WTC11 (cell line): ENCODE results near the gene ALDH16A1. TPM values are rescaled to one million over a fixed set of nuclear protein-coding genes. Genes with fewer than 3 reads are reported as not detected.
"Not testable (repeated sequence)": the region's sequence is repeated elsewhere in the genome, so short reads cannot be mapped to it uniquely, and the experiment has no call there.

Source experiments
- ATAC-seq: fragments of 200-7000 bp; cut with Tn5 transposase; 2 replicates; pipeline ENCODE4 v1.10.0; 2021; ENCODE audit warnings: mild to moderate bottlenecking, moderate library complexity
- CTCF ChIA-PET: fragments of 300-600 bp; sonication (Branson Sonifier 250); formaldehyde crosslinking; loops from one replicate; lab custom pipeline; 2021; ENCODE audit warnings: antibody characterized with exemption; lab: Charles Lee
- POLR2A ChIA-PET: fragments of 350-600 bp; sonication (Branson Sonifier 250); formaldehyde crosslinking; loops from one replicate; lab custom pipeline; 2021; ENCODE audit warnings: antibody characterized with exemption; lab: Charles Lee
- DNase-seq: peaks from one replicate; pipeline ENCODE4 v3.0.0; 2021; ENCODE audit warnings: low spot score
- H3K27ac Mint-ChIP-seq: 2 replicates; pipeline ENCODE4 v1.8.0; 2021; ENCODE audit warnings: mixed read lengths
- H3K27me3 Mint-ChIP-seq: 2 replicates; pipeline ENCODE4 v1.8.0; 2021; ENCODE audit warnings: low read depth, mild to moderate bottlenecking, moderate library complexity, mixed read lengths
- H3K36me3 Mint-ChIP-seq: 2 replicates; pipeline ENCODE4 v1.8.0; 2021; ENCODE audit warnings: mixed read lengths
- H3K4me1 Mint-ChIP-seq: 2 replicates; pipeline ENCODE4 v1.8.0; 2022; ENCODE audit warnings: mixed read lengths
- H3K4me3 Mint-ChIP-seq: 2 replicates; pipeline ENCODE4 v1.8.0; 2021; ENCODE audit warnings: mild to moderate bottlenecking, moderate library complexity, mixed read lengths
- H3K9me3 Mint-ChIP-seq: 2 replicates; pipeline ENCODE4 v1.8.0; 2021; ENCODE audit warnings: mixed read lengths
- ATF1 ChIP-seq: sonication (generic); formaldehyde crosslinking; IDR thresholded peaks from 2 replicates; pipeline ENCODE4 v1.8.1; 2023; ENCODE audit warnings: mild to moderate bottlenecking, moderate library complexity, missing genetic modification reagents
- ATF6 ChIP-seq: sonication (generic); formaldehyde crosslinking; IDR thresholded peaks from 2 replicates; pipeline ENCODE4 v1.8.1; 2023; ENCODE audit warnings: mild to moderate bottlenecking, missing genetic modification reagents
- CBFB ChIP-seq: sonication (generic); formaldehyde crosslinking; IDR thresholded peaks from 2 replicates; pipeline ENCODE4 v1.8.1; 2022; ENCODE audit warnings: mild to moderate bottlenecking, low read depth, missing genetic modification reagents
- E2F4 ChIP-seq: sonication (generic); formaldehyde crosslinking; IDR thresholded peaks from 2 replicates; pipeline ENCODE4 v1.8.1; 2022; ENCODE audit warnings: low read depth, mild to moderate bottlenecking, moderate library complexity, missing genetic modification reagents, borderline replicate concordance
- EMX1 ChIP-seq: fragments of 250-450 bp; sonication (Bioruptor Pico); IDR thresholded peaks from 2 replicates; pipeline ENCODE4 v1.8.0; 2021; ENCODE audit warnings: mild to moderate bottlenecking
- ERG ChIP-seq: fragments of 250-450 bp; sonication (Bioruptor Pico); IDR thresholded peaks from 2 replicates; pipeline ENCODE4 v1.8.0; 2021; ENCODE audit warnings: mild to moderate bottlenecking
- FOXJ3 ChIP-seq: sonication (generic); formaldehyde crosslinking; IDR thresholded peaks from 2 replicates; pipeline ENCODE4 v1.9.0; 2021; ENCODE audit warnings: missing genetic modification reagents, mild to moderate bottlenecking, borderline replicate concordance
- GABPB1 ChIP-seq: sonication (generic); formaldehyde crosslinking; IDR thresholded peaks from 2 replicates; pipeline ENCODE4 v1.8.1; 2023; ENCODE audit warnings: mild to moderate bottlenecking, missing genetic modification reagents
- IRF2 ChIP-seq: sonication (generic); formaldehyde crosslinking; IDR thresholded peaks from 2 replicates; pipeline ENCODE4 v1.8.0; 2022; ENCODE audit warnings: low read depth, missing genetic modification reagents, borderline replicate concordance
- MAX ChIP-seq: sonication (generic); formaldehyde crosslinking; IDR thresholded peaks from 2 replicates; pipeline ENCODE4 v1.8.0; 2022; ENCODE audit warnings: mild to moderate bottlenecking, missing genetic modification reagents
- MXD4 ChIP-seq: fragments of 250-450 bp; sonication (Bioruptor Pico); IDR thresholded peaks from 2 replicates; pipeline ENCODE4 v1.8.0; 2021; ENCODE audit warnings: mild to moderate bottlenecking, moderate library complexity, borderline replicate concordance
- PRRX2 ChIP-seq: fragments of 250-450 bp; sonication (Bioruptor Pico); IDR thresholded peaks from 2 replicates; pipeline ENCODE4 v1.8.0; 2021; ENCODE audit warnings: mild to moderate bottlenecking
- USF1 ChIP-seq: sonication (generic); formaldehyde crosslinking; IDR thresholded peaks from 2 replicates; pipeline ENCODE4 v1.8.0; 2022; ENCODE audit warnings: mild to moderate bottlenecking, missing genetic modification reagents
- ZBTB43 ChIP-seq: sonication (generic); formaldehyde crosslinking; IDR thresholded peaks from 2 replicates; pipeline ENCODE4 v1.8.1; 2023; ENCODE audit warnings: mild to moderate bottlenecking, missing genetic modification reagents
- ZMAT4 ChIP-seq: fragments of 250-450 bp; sonication (Bioruptor Pico); IDR thresholded peaks from 2 replicates; pipeline ENCODE4 v1.9.0; 2021; ENCODE audit warnings: mild to moderate bottlenecking
- ZNF263 ChIP-seq: sonication (generic); formaldehyde crosslinking; IDR thresholded peaks from 2 replicates; pipeline ENCODE4 v1.8.1; 2022; ENCODE audit warnings: low read depth, mild to moderate bottlenecking, moderate library complexity, missing genetic modification reagents
- ZNF317 ChIP-seq: sonication (generic); formaldehyde crosslinking; IDR thresholded peaks from 2 replicates; pipeline ENCODE4 v1.8.1; 2023; ENCODE audit warnings: low read depth, mild to moderate bottlenecking, moderate library complexity, missing genetic modification reagents, borderline replicate concordance
- ZSCAN18 ChIP-seq: fragments of 250-450 bp; sonication (Bioruptor Pico); IDR thresholded peaks from 2 replicates; pipeline ENCODE4 v2.1.2; 2022; ENCODE audit warnings: mild to moderate bottlenecking, moderate library complexity
- total RNA-seq: library from RNA; stranded (reverse); gene quantifications from 3 replicates; pipeline ENCODE4 v1.2.3, GENCODE V29; 2021

Gene ALDH16A1
- total RNA-seq, 1 experiment from 2014 or later = 44.3 TPM

GRCh38 chr19:49458567-49458903 lies 5.5 kb downstream of the ALDH16A1 start (continued):
- TF ChIP-seq CBFB (no peak), FOXJ3 (no peak)

- Mint-ChIP-seq H3K36me3 (peaks cover 19% of the 10 kb centered on the region), H3K9me3 (no peaks in the 10 kb centered on the region), H3K4me1 (no peaks in the 10 kb centered on the region), H3K4me3 (no peak overlapping the region), H3K27ac (no peak overlapping the region), H3K27me3 (no peaks in the 10 kb centered on the region)
- TF ChIP-seq ZMAT4 (CRISPR knock-in tag) (no peak), MAX (CRISPR knock-in tag) (no peak), ZBTB43 (CRISPR knock-in tag) (no peak), ZNF263 (no peak)
- ChIA-PET CTCF (interaction anchor here (1.0 to 2.7 kb wide), 2 partner anchors 17 to 19 kb away, joined by 5 to 13 read pairs; no protein-coding TSS in a partner anchor), POLR2A (no interaction called here)
- DNase-seq = no peak
- ATAC-seq = peak; percentile 31; the same call in 1 of the 2 replicates
Measured at GRCh38 chr19:49459388-49459787, 6.4 kb downstream of the ALDH16A1 start.

- H3K4me3 Mint-ChIP-seq, H3K4me1 Mint-ChIP-seq, H3K27me3 Mint-ChIP-seq, DNase-seq, H3K9me3 Mint-ChIP-seq, ATAC-seq, H3K27ac Mint-ChIP-seq: not testable (repeated sequence)
- ChIA-PET POLR2A (interaction anchor here (0.6 kb wide), 1 partner anchor 907 kb away, joined by 3 read pairs; no protein-coding TSS in a partner anchor), CTCF (interaction anchor here (1.2 kb wide), 1 partner anchor 15 kb away, joined by 3 read pairs; no protein-coding TSS in a partner anchor)
- peaks cover 15% of the 10 kb centered on the region for H3K36me3 Mint-ChIP-seq
Measured at GRCh38 chr19:49461130-49461529, 8.1 kb downstream of the ALDH16A1 start.

- no peak for TF ChIP-seq ZNF263
- no peak for TF ChIP-seq ATF6
- no peak for TF ChIP-seq ZNF317 (CRISPR knock-in tag)
- TF ChIP-seq CBFB = no peak
- no peak for TF ChIP-seq MXD4 (CRISPR knock-in tag)
- TF ChIP-seq USF1 = no peak
- Mint-ChIP-seq H3K4me1 (no peaks in the 10 kb centered on the region), H3K27me3 (no peaks in the 10 kb centered on the region), H3K27ac (no peak overlapping the region), H3K9me3 (no peaks in the 10 kb centered on the region), H3K4me3 (no peak overlapping the region), H3K36me3 (peaks cover 13% of the 10 kb centered on the region)
- CTCF ChIA-PET = interaction anchor here (1.2 kb wide), 1 partner anchor 14 kb away, joined by 3 read pairs; no protein-coding TSS in a partner anchor
- DNase-seq (no peak), ATAC-seq (peak; percentile 57)
- POLR2A ChIA-PET = interaction anchor here (0.6 kb wide), 1 partner anchor 907 kb away, joined by 3 read pairs; no protein-coding TSS in a partner anchor
Measured at GRCh38 chr19:49461656-49462055, 8.6 kb downstream of the ALDH16A1 start.

GRCh38 chr19:49462492-49462891 lies 9.5 kb downstream of the ALDH16A1 start:
- ATAC-seq (no peak), DNase-seq (no peak)
- POLR2A ChIA-PET = no interaction called here
- Mint-ChIP-seq H3K4me1 (no peaks in the 10 kb centered on the region), H3K27ac (no peak overlapping the region), H3K4me3 (no peak overlapping the region), H3K27me3 (no peaks in the 10 kb centered on the region), H3K9me3 (no peaks in the 10 kb centered on the region), H3K36me3 (peaks cover 10% of the 10 kb centered on the region)
- CTCF ChIA-PET = no interaction called here
- TF ChIP-seq GABPB1 (no peak), IRF2 (CRISPR knock-in tag) (no peak), FOXJ3 (no peak), ATF1 (no peak), ZSCAN18 (no peak), EMX1 (CRISPR knock-in tag) (no peak), E2F4 (CRISPR knock-in tag) (no peak), PRRX2 (CRISPR knock-in tag) (no peak), ERG (CRISPR knock-in tag) (no peak)
